ENCODE data around the gene FCHSD2.
"Not testable (repeated sequence)": the region's sequence is repeated elsewhere in the genome, so short reads cannot be mapped to it uniquely, and the experiment has no call there.

FCHSD2 gene

DNA sequence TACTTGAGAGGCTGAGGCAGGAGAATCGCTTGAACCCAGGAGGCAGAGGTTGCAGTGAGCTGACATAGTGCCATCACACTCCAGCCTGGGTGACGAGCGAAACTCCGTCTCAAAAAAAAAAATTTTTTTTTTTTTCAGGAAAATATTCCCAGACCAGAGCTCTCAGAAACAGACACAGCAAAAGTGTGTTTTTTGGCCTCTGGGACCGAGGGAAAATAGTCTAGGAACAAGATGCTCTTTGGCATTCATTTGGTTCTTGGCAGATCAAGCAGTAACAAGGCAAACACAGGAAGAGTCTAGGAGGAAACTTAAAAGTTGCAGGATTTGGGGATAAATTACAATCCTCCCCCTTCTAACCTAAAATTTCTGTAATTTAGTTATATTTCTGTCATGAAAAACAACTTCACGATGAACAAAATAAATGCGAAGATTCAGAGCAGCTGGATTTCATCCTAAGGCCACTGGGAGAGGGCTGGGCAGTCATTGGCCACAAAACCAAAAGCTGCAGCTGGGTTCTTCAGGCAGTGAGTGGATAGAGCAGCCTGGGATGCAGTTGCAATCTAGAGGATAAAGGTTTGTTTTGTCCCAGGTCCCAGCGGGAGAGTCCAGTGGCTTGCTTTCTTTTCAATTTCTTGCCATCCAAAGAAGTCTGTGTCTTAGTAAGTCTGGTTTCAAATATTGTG lies 308.2 kb downstream of the FCHSD2 start:
- DNase-seq (ENCODE audit: low read depth): no peak

DNA sequence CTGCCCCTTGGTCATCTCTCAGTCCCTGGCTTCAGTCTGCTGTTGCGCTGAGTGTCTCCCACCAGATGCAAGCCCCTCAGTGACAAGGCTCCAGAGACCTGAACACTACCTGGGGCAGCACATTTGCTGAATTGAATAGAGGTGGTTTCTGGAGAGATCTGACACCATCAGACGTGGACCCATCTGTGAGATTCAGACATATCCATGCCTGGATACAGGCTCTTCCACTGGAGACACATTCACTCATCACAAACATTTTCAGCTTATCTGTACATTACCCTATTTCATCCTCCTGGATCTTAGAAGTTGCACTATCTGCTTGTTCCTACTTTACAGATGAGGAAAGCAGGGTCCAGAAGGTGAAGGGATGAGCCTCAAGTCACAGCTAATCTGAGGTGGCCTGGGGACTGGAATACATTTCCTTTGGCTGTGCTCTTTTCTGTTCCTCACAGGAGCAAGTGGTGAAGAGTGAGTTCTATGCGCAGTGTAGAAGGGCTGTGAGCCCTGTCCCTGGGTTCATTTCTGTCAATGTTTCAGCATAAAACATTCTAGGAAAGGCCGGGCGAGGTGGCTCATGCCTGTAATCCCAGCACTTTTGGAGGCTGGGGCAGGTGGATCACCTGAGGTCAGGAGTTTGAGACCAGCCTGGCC lies 308.9 kb downstream of the FCHSD2 start:
- no peak for DNase-seq (ENCODE audit: low read depth)

DNA sequence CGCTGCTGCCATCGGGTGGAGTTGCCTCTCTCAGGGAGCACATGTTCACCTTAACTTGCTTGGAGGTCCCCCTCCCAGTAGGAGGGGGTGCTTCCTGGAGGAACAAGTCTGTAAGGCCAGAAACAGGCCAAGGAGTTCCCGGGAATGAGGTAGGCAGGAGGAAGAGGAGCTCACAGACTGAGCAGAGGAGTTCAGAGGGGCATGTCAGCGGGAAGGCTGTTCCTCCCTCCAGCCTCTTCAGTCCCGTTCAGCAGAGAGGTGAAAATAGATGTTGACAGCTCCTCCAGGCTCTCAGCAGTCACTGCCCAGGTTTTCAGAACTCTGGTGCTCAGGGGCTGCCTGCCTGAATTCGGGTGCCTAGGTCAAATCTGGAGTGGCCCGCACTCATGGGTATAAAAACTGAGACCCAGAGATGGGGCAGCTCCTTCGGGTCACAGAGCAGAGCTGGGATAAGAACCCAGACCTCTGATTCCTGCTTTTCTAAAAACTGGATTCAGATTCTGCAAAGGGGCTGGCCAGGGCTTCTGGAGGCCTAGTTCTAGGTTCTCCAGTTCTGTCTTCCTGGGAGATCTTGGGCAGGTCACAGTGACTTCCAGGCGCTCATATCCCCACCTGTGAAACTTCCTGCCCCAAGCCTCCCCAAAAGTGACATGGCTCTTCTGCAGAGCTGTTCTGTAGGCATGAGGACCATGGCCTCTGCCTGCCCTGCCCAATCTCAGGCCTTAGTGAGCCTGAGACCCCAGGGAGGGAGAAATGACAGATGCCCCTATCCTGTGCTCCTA lies 309.6 kb downstream of the FCHSD2 start:
- DNase-seq (ENCODE audit: low read depth): no peak

DNA sequence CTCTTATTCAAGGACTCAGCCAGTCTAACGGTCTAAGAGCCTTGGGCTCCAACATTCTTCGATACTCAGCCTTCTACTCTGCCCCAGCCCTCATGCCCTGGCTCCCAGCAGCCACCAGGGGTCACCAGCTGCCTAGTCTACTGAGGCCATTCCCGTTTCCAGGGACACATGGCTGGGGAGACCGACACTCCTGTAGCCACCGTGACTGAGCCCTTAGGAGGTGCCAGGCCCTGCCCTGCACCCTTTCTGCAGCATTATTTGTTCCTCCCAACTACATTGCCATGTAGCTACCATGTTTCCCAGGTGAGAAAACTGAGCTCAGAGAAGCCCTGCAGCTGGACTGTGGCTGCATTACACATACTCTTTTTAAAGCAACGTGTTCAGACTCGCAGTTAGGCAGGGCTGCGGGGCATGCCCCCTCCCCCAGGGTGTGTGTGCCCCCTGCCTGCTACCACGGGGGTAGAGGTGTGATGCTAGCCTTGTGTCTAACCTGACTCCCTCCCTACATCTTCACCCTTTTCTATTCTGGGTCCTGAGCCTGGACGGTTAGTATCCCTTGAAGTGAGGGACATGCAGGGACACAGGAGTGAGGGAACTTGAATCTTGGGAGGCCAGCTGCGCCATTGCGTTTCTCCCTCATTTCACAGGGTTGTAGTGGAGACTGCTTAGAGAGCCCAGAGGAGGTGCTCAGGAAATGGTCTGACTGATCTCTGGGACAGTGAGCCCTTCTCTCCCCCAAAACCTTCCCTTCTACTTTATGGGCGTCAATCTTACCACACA lies 310.4 kb downstream of the FCHSD2 start:
- no peak for DNase-seq (ENCODE audit: low read depth)

DNA sequence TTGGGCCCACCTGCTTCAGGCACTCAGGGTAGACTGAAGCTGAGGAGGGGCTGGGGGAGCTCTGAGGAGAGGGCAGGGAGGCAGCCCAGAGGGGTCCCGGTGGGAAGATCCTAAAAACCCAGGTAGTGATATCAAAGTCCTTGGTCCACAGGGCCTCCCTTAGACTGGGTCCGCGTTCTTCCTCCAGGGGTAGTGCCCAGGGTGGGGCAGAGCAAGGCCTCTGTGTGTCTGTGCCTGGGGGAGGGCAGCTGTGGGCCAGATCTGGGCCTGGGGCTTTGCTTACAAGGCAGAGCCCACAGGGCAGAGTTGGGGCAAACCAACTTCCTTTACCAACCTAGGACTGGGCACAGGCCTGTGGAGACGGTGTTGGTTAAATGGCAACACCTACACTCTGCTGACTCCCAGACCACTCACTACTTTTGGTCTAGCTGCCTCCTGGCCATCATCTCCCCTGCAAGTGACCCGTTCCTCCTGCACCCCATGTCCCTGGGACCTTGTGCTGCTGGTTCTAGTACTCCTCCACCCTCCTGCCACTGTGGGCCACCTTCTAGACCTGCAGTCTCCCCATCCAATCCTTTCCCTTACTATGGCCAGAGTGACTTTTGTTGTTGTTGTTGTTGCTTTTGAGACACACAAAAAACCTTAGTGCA lies 312.1 kb downstream of the FCHSD2 start:
- DNase-seq (ENCODE audit: low read depth): no peak

DNA sequence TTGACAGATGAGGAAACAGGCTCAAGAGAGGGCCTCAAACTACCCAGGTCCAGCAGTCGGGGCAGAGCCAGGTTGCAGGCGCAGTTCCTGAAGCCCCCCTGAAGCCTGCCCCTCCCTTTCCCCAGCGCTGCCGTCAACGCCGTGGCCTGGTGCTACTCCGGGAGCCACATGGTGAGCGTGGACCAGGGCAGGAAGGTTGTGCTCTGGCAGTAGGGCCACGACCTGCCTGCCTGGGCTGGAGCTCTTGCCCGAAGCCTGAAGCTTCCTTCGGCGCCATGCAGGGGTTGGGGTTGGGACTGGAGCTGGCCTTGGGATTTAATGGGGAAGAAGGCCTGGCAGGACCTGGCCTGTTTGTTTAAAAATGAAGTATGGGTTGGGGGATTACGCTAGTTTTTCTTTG lies 312.9 kb downstream of the FCHSD2 start:
- DNase-seq (ENCODE audit: low read depth): no peak

DNA sequence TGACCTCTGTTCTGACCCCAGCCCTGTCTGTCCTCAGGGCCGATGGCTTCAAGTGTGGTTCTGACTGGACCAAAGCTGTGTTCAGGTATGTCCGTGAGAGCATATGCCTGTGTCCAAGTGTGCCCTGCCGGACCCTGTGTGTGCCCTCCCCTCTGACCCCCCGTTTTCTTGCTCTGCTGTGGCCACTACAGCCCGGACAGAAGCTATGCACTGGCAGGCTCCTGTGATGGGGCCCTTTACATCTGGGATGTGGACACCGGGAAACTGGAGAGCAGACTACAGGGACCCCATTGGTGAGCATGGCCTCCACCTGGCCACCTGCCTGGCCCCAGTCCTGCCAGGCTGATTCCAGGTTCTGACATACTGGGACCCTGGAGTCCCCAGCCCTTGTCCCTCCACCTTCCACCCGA lies 313.4 kb downstream of the FCHSD2 start:
- no peak for DNase-seq (ENCODE audit: low read depth)

DNA sequence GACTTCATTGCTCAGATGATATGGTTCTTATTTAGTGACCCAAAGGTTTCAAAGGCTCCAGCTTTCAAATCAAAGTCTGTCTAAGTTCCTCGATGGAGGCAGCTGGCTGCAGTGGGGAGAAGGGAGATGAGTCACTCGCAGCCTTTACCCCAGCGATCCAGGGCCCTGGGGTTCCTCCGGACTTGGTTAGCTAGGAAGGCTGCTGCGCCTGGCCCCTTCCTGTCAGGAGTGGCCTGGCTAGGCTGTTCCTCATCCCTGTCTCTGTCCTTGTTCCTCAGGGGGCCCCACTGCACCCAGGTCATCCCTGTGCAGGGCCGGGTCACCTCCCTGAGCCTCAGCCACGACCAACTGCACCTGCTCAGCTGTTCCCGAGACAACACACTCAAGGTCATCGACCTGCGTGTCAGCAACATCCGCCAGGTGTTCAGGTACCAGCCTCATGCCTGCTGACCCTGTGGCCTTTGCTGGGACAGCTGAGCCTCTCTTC lies 314.0 kb downstream of the FCHSD2 start:
- no peak for DNase-seq (ENCODE audit: low read depth)

DNA sequence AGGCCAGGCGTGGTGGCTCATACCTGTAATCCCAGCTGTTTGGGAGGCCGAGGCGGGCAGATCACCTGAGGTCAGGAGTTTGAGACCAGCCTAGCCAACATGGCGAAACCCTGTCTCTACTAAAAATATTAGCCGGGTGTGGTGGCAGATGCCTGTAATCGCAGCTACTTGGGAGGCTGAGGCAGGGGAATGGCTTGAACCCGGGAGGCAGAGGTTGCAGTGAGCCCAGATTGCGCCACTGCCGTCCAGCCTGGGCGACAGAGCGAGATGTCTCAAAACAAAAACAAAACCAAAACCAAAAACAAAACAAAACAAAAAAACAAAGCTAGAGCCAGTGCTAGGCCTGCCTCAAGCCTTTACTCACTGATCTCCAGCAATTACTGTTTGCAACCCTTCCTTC lies 314.5 kb downstream of the FCHSD2 start:
- not testable (repeated sequence) for DNase-seq (ENCODE audit: low read depth)

DNA sequence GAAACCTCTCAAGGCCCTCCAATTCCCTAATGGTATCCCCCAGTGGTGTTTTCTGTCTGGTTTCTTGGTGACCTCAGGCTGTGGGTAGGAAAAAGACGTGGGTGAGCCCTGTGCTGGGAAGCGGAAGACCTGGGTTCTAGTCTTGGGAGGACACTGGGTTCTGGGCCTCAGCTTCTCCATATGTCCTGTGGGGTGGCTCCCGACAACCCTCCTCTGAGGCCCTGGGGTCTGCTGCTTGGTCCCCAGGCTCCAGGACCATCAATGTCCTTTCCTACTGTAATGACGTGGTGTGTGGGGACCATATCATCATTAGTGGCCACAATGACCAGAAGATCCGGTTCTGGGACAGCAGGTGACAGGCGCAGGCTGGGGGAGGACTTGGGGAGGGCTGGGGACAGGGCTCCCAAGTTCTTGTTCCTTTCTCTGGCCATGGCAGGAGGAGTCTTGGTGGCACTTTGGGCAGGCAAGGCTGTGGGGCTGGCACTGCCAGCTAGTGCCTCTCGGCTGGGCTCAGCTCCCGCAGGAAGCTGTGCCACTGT lies 315.1 kb downstream of the FCHSD2 start:
- no peak for DNase-seq (ENCODE audit: low read depth)

DNA sequence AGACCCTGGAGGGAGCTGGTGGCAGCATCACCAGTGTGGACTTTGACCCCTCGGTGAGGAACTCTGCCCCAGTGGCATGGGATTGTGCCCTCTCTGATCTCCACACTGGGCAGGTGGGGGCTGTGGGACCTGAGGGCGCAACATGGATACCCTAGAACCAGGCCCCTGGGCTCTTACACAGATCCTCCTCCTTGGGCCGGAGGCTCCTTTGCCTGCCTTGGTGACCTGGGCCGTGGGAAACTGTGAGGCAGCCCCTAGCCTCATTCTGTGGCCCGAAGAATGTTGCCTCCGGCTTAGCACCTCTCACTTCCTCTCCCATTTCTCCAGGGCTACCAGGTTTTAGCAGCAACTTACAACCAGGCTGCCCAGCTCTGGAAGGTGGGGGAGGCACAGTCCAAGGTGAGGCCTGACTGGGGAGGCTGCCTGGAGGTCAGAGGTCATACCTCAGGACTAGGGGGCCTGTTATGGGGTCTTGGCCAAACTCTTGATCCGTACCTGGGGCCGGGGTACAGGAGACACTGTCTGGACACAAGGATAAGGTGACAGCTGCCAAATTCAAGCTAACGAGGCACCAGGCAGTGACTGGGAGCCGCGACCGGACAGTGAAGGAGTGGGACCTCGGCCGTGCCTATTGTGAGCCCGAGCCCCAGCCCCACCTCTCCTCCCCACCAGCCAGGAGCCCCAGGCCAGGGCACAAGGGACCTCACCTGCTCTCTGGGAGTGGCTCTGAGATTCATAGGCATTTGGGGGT lies 315.8 kb downstream of the FCHSD2 start:
- no peak for DNase-seq (ENCODE audit: low read depth)

DNA sequence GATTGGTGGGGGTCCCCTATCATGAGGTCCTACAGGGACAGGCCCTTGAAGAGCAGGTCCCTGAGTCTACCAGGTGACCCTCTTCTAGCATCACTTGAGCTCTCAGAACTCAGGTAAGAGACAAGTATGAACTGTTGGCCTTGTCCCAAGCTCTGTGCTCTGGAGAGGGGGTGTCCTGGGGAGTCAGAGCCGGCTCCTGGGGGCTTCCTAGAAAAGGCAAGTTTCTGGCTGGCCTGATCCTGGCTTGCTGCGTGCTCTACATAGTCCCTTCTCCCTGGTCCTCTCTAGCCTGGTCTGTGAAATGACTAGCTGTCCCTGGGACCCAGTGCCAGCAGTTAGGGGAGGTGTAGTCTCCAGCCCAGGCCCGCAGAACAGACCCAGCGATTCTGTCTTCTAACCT lies 316.5 kb downstream of the FCHSD2 start:
- no peak for DNase-seq (ENCODE audit: low read depth)

DNA sequence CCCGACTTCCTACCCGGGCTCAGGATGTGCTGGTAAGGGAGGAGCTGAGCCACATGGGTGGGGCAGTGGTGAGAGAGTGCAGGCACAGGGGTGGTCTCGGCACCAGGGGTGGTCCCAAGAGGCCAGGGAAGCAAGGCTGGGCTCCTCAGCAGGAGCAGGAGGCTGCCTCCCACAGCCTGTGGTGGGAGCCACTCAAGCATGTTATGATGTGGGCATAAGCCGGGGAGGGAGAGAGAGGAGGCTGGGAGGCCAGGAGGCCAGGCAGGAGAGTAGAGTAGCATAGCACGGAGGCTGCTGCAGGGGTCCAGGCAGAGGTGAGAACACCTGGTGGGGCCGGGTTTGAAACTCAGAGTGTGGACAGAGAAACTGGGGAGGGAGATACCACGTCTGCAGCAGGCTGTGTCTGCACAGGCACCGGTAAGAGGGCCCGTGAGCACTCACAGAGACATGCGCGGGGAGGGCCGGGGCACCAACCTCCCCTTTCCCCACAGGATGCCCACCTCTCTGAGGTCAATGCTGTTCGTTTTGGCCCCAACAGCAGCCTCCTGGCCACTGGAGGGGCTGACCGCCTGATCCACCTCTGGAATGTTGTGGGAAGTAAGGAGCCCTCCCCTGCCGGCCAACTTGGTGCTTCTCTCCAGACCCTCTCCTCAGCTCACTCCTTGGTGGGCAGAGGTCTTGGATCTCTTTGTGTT lies 317.2 kb downstream of the FCHSD2 start:
- no peak for DNase-seq (ENCODE audit: low read depth)

DNA sequence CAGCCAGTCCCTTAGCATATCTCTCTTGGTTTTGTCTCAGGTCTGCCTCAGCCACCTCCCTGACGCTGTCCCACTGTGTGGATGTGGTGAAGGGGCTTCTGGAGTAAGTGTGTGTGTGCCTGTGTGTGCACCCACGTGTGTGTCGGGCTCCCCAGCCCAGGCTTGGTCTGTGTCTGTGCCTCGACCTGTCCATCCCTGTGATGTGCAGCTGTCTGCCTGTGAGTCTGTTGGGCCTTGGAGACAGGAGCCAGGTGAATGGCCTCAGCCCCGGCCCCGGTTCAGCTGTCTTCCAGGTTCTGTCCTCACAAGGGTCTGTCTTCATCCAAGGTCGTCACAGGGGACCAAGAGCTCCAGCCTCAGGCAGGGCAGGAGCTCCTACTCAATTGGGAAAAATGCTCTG lies 318.1 kb downstream of the FCHSD2 start:
- no peak for DNase-seq (ENCODE audit: low read depth)

DNA sequence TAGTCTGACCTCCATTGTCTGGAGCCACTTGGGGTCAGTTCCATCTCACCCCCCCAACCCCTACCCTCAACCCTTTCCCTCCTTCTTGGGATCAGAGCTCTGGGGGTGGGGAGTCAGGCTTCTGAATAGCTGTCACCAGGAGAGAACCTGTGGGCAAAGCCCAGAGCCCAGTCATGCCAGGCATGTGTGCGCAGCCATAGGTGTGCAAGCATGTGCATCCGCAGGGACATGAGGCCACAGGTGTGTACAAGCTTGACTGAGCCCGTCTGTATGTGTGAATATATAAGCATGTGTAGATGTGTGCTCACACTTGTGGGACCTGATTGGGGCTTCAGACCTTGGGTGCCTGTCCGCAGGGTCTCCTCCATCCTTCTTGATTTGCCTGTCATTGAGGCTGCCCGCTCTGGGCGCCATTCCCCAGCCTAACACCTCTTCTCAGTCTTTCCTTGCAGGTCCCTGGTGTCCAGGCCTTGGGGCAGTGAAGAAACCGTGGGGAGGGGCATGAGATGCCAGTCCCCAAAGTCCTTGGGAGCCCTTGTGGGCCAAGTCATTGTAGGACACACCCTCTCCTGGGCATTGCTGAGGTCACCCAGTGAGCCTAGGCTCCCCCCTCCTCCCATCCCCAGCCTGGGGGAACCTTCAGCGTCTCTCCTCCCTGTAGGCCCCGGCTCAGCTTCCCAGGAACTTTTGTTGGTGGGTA lies 318.9 kb downstream of the FCHSD2 start:
- DNase-seq (ENCODE audit: low read depth): no peak

DNA sequence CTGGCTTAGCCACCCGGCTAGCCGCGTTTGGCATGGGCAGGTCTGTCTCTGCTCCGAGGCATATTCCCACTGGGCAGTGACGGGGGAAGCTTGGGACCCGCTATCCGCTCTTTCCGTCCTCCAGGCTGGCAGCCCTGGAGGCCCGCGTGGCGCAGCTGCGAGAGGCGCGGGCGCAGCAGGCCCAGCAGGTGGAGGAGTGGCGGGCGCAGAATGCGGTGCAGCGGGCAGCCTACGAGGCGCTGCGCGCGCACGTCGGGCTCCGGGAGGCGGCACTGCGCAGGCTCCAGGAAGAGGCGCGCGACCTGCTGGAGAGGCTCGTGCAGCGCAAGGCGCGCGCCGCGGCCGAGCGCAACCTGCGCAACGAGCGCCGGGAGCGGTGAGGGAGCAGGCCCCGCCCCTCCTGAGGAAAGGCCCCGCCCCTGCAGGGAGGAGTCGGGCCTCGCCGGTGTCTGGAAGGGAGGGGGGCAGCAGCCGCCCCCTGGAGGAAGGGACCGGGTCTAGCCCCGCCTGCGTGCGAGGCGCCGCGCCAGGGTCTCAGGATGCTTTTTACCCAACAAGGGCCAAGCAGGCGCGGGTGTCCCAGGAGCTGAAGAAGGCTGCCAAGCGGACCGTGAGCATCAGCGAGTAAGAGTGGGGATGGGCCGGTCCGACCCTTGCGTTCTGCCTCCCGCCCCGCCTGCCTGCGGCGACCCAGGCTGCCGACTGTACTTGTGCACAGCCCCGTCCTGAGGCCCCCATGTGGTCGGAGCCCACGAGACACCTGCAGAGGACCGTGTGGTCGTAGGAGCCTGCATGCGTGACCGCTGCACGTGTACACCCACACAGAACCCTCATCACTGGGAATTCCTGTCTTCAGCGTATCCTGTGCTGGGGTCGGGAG lies 320.0 kb downstream of the FCHSD2 start:
- DNase-seq (ENCODE audit: low read depth): peak; percentile 74

DNA sequence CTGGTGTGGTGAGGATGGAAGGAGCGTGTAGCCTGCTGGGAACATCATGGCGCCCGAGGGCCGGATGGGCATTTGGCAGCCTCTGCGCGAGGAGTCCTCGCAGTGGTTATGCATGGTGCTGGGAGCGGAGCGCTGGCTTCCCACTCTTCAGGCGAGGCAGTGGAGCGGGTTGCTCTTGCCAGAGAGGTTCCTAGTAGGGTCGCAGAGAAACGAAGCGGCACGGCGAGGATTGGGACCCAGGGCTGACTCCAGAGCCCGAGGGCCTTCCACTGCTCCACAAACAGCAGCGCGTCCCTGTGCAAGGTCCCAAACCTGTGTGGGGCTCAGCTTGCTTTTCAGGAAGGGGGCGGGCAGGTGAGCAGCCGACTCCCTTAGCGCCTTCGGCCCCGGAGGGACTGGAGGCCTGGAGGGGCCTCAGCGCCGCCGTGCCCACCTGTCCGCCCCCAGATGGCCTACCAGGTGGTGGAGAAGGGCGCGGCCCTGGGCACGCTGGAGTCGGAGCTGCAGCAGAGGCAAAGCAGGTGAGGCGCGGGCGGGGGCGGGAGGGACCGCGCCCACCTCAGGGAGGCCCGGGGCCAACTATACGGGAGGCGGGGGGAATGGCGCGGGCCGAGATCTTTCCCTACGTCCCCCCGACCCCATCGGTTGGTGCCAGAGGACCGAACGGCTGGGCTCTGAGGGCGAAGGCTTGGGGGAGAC lies 320.7 kb downstream of the FCHSD2 start:
- no peak for DNase-seq (ENCODE audit: low read depth)

Data from activated T-cell treated with anti-CD3 and anti-CD28 coated beads for 48 hours (primary cell).